HL-60/S4 treated with phorbol 12-myristate 13-acetate at 8.2 ng/mL for 4 days and 3 days (cell line): ENCODE data around the gene PODN.

Source experiments
- in situ Hi-C: fragments of 300-500 bp; cut with MboI; formaldehyde crosslinking; loops from 2 replicates; pipeline ENCODE4 v1.15.0; 2022; ENCODE audit warnings: low sequenced_read_pairs

Gene PODN

GRCh38 chr1:53088616-53089300 lies 26.7 kb downstream of the PODN start:
- in situ Hi-C loops: no loop called here

GRCh38 chr1:53089478-53090226 lies 27.6 kb downstream of the PODN start:
- in situ Hi-C loops: no loop called here

- in situ Hi-C loops: no loop called here
Measured at GRCh38 chr1:53090227-53091147, 28.5 kb downstream of the PODN start.

- in situ Hi-C loops: no loop called here
Measured at GRCh38 chr1:53091841-53092645, 30.0 kb downstream of the PODN start.

GRCh38 chr1:53092659-53093450 lies 30.8 kb downstream of the PODN start:
- in situ Hi-C loops: no loop called here

GRCh38 chr1:53093451-53093754 lies 31.4 kb downstream of the PODN start:
- in situ Hi-C loops: no loop called here

GRCh38 chr1:53093778-53094532 lies 31.9 kb downstream of the PODN start:
- in situ Hi-C loops: no loop called here

GRCh38 chr1:53094533-53094919 lies 32.5 kb downstream of the PODN start:
- in situ Hi-C loops: no loop called here

- in situ Hi-C loops: no loop called here
Measured at GRCh38 chr1:53104289-53104913, 42.4 kb downstream of the PODN start.

GRCh38 chr1:53107090-53107489 lies 45.1 kb downstream of the PODN start:
- in situ Hi-C loops: no loop called here

GRCh38 chr1:53107570-53108322 lies 45.7 kb downstream of the PODN start:
- in situ Hi-C loops: no loop called here

GRCh38 chr1:53108646-53109580 lies 46.9 kb downstream of the PODN start:
- in situ Hi-C loops: no loop called here

- in situ Hi-C loops: no loop called here
Measured at GRCh38 chr1:53110370-53111072, 48.5 kb downstream of the PODN start.

GRCh38 chr1:53111073-53111556 lies 49.1 kb downstream of the PODN start:
- in situ Hi-C loops: no loop called here

- in situ Hi-C loops: no loop called here
Measured at GRCh38 chr1:53111693-53112092, 49.7 kb downstream of the PODN start.

- in situ Hi-C loops: no loop called here
Measured at GRCh38 chr1:53112271-53112774, 50.3 kb downstream of the PODN start.
